ENCODE results near the gene KBTBD13. TPM values are rescaled to one million over a fixed set of nuclear protein-coding genes. Genes with fewer than 3 reads are reported as not detected.

The KBTBD13 gene
- total RNA-seq, 2 experiments from 2014 or later: not detected

- Mint-ChIP-seq H3K27ac (no peak overlapping the region), H3K36me3 (ENCODE audit: low read depth) (no peaks in the 10 kb centered on the region), H3K27me3 (no peaks in the 10 kb centered on the region), H3K4me3 (no peak overlapping the region), H3K4me1 (ENCODE audit: low read depth) (no peaks in the 10 kb centered on the region), H3K9me3 (no peaks in the 10 kb centered on the region)
- Histone ChIP-seq H3K27me3 (ENCODE audit: control insufficient read depth in 1 of 2, insufficient read depth in 2 of 2, low read length in 2 of 2) (no peaks in the 10 kb centered on the region), H3K27ac (ENCODE audit: low read depth in 1 of 2, low read length in 2 of 2) (no peak overlapping the region), H3K9me3 (ENCODE audit: control insufficient read depth in 1 of 2, insufficient read depth in 1 of 2, low read length in 2 of 2) (no peaks in the 10 kb centered on the region), H3K4me1 (ENCODE audit: insufficient read depth, low read length) (no peaks in the 10 kb centered on the region), H3K4me3 (ENCODE audit: low read length) (no peak overlapping the region), H3K36me3 (ENCODE audit: insufficient read depth, low read length) (no peaks in the 10 kb centered on the region)
- TF ChIP-seq, protein P1, sequence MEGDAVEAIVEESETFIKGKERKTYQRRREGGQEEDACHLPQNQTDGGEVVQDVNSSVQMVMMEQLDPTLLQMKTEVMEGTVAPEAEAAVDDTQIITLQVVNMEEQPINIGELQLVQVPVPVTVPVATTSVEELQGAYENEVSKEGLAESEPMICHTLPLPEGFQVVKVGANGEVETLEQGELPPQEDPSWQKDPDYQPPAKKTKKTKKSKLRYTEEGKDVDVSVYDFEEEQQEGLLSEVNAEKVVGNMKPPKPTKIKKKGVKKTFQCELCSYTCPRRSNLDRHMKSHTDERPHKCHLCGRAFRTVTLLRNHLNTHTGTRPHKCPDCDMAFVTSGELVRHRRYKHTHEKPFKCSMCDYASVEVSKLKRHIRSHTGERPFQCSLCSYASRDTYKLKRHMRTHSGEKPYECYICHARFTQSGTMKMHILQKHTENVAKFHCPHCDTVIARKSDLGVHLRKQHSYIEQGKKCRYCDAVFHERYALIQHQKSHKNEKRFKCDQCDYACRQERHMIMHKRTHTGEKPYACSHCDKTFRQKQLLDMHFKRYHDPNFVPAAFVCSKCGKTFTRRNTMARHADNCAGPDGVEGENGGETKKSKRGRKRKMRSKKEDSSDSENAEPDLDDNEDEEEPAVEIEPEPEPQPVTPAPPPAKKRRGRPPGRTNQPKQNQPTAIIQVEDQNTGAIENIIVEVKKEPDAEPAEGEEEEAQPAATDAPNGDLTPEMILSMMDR (IDR thresholded peaks at IDR 0.05): no peak
- DNase-seq (no peak), ATAC-seq (ENCODE audit: poor library complexity) (no peak)
- intact Hi-C loops (cut with DNase I, micrococcal nuclease): no loop called here
- ChIA-PET POLR2A (interaction anchor here (0.8 kb wide), 1 partner anchor 518 kb away, joined by 3 read pairs; no protein-coding TSS in a partner anchor), CTCF (interaction anchor here (1.2 kb wide), 1 partner anchor 54 kb away, joined by 3 read pairs; no protein-coding TSS in a partner anchor)
These were observed 11.5 kb downstream of the KBTBD13 start for GRCh38 chr15:65087873-65088642.

GRCh38 chr15:65088643-65089021 lies 12.1 kb downstream of the KBTBD13 start:
- no peaks in the 10 kb centered on the region for H3K36me3 ChIP-seq (ENCODE audit: insufficient read depth, low read length)
- H3K4me1 Mint-ChIP-seq (ENCODE audit: low read depth): no peaks in the 10 kb centered on the region
- intact Hi-C loops (cut with DNase I, micrococcal nuclease): no loop called here
- no peak overlapping the region for H3K27ac ChIP-seq (ENCODE audit: low read depth in 1 of 2, low read length in 2 of 2)
- H3K4me3 Mint-ChIP-seq: no peak overlapping the region
- ATAC-seq (ENCODE audit: poor library complexity) (no peak), DNase-seq (no peak)
- no peaks in the 10 kb centered on the region for H3K4me1 ChIP-seq (ENCODE audit: insufficient read depth, low read length)
- H3K27me3 Mint-ChIP-seq: no peaks in the 10 kb centered on the region
- H3K9me3 Mint-ChIP-seq: no peaks in the 10 kb centered on the region
- ChIA-PET CTCF (no interaction called here), POLR2A (interaction anchor here (0.5 kb wide), 1 partner anchor 17 kb away, joined by 3 read pairs; no protein-coding TSS in a partner anchor)
- H3K9me3 ChIP-seq (ENCODE audit: control insufficient read depth in 1 of 2, insufficient read depth in 1 of 2, low read length in 2 of 2): no peaks in the 10 kb centered on the region
- no peak overlapping the region for H3K4me3 ChIP-seq (ENCODE audit: low read length)
- no peaks in the 10 kb centered on the region for H3K36me3 Mint-ChIP-seq (ENCODE audit: low read depth)
- H3K27me3 ChIP-seq (ENCODE audit: control insufficient read depth in 1 of 2, insufficient read depth in 2 of 2, low read length in 2 of 2): no peaks in the 10 kb centered on the region
- H3K27ac Mint-ChIP-seq: no peak overlapping the region
- TF ChIP-seq, protein P1 (IDR thresholded peaks at IDR 0.05): no peak

DNA sequence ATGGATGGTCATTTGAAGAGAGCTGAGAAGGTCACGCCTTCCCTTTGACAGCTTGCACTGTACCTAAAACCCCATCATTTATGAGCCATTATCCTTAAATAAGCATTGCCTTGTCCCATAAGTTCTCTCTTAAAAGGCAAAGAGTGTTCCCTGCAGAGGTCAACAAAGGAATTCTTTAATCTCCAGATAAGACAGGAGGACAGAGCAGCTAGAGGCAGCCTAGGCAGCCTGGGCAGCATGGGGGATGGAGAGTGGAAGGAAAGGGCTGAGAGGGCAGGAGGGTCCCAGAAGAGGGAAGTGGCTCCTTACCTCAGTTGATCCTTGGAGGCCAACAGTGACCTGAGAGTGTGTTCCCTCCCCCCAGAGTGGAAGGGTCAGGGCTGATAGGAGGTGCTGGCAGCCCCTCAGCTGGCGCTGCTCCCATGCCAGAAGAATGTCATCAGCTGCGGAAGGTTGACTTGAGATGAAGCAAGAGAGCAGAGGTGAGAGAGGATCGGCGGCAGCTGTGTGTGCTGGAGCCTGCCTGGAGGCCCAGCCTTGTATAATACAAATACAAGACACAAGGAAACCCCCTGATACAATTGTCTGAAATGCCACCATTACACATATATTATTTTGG lies 12.8 kb downstream of the KBTBD13 start:
- CTCF ChIA-PET: no interaction called here
- intact Hi-C loops (cut with DNase I, micrococcal nuclease): no loop called here
- ATAC-seq (ENCODE audit: poor library complexity) (no peak), DNase-seq (no peak)
- Mint-ChIP-seq H3K9me3 (no peaks in the 10 kb centered on the region), H3K4me3 (no peak overlapping the region), H3K4me1 (ENCODE audit: low read depth) (no peaks in the 10 kb centered on the region), H3K27me3 (no peaks in the 10 kb centered on the region), H3K27ac (no peak overlapping the region), H3K36me3 (ENCODE audit: low read depth) (no peaks in the 10 kb centered on the region)
- POLR2A ChIA-PET: interaction anchor here (0.5 kb wide), 1 partner anchor 16 kb away, joined by 3 read pairs; no protein-coding TSS in a partner anchor
- H3K36me3 ChIP-seq (ENCODE audit: insufficient read depth, low read length): no peaks in the 10 kb centered on the region
- TF ChIP-seq, protein P1 (IDR thresholded peaks at IDR 0.05): no peak
- no peaks in the 10 kb centered on the region for H3K9me3 ChIP-seq (ENCODE audit: control insufficient read depth in 1 of 2, insufficient read depth in 1 of 2, low read length in 2 of 2)
- H3K27ac ChIP-seq (ENCODE audit: low read depth in 1 of 2, low read length in 2 of 2): no peak overlapping the region
- no peaks in the 10 kb centered on the region for H3K27me3 ChIP-seq (ENCODE audit: control insufficient read depth in 1 of 2, insufficient read depth in 2 of 2, low read length in 2 of 2)
- no peak overlapping the region for H3K4me3 ChIP-seq (ENCODE audit: low read length)
- no peaks in the 10 kb centered on the region for H3K4me1 ChIP-seq (ENCODE audit: insufficient read depth, low read length)
